Measurements from ENCODE around the gene TRAPPC11.
"Not testable (repeated sequence)": the region's sequence is repeated elsewhere in the genome, so short reads cannot be mapped to it uniquely, and the experiment has no call there.

Gene TRAPPC11

DNA sequence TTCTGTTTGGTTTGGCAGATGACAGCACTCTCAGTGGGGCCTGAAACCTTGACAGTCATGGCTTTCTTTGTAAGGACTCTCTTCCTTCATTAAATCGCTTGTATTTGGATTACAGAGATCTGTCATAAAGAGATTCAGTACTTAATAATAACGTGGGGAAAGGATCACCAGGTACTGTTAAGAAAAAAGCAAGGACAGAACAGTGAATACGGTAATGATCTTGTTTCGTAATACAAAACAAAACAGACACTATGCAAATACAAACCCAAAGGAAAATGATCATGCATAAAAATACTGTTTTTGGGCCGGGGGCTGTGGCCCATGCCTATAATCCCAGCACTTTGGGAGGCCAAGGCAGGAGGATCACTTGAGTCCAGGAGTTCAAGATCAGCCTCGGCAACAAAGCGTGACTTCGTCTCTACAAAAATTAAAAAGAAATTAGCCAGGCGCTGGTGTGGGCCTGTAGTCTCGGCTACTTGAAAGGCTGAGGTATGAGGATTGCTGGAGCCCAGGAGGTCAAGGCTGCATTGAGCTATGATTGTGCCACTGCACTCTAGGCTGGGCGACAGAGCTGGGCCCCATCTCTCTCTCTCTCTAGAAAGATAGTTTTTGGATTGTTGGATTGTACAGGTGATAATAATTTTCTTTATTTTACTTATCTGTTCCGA, 64.6 kb downstream of the TRAPPC11 start:
- no peaks in the 10 kb centered on the region for H3K27me3 ChIP-seq (ENCODE audit: control insufficient read depth in 1 of 2, insufficient read depth in 2 of 2, low read length in 2 of 2)
- peak overlapping the region in 1 of 2 donors; percentile 41 for H3K4me3 ChIP-seq (ENCODE audit: low read depth in 1 of 2, low read length in 2 of 2)
- no peak overlapping the region for H3K27ac ChIP-seq (ENCODE audit: low read depth, low read length)
- no peak overlapping the region for H3K9ac ChIP-seq (ENCODE audit: low read length)
- H3K9me3 ChIP-seq (ENCODE audit: low read length): no peaks in the 10 kb centered on the region
- H3K36me3 ChIP-seq (ENCODE audit: insufficient read depth, low read length): no peaks in the 10 kb centered on the region
- H3K4me1 ChIP-seq (ENCODE audit: insufficient read depth, low read length): no peaks in the 10 kb centered on the region

DNA sequence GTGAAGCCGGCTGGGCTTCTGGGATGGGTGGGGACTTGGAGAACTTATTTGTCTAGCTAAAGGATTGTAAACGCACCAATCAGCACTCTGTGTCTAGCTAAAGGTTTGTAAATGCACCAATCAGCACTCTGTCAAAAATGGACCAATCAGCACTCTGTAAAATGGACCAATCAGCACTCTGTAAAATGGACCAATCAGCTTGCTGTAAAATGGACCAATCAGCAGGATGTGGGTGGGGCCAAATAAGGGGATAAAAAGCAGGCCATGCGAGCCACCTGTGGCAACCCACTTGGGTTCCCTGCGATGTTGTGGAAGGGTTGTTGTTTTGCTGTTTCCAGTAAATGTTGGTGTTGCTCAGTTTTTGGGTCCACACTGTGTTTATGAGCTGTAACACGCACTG, 66.5 kb downstream of the TRAPPC11 start:
- H3K4me3 ChIP-seq (ENCODE audit: low read depth in 1 of 2, low read length in 2 of 2); H3K27ac ChIP-seq (ENCODE audit: low read depth, low read length); H3K9me3 ChIP-seq (ENCODE audit: low read length); H3K9ac ChIP-seq (ENCODE audit: low read length); H3K27me3 ChIP-seq (ENCODE audit: control insufficient read depth in 1 of 2, insufficient read depth in 2 of 2, low read length in 2 of 2); H3K36me3 ChIP-seq (ENCODE audit: insufficient read depth, low read length); H3K4me1 ChIP-seq (ENCODE audit: insufficient read depth, low read length): not testable (repeated sequence)

DNA sequence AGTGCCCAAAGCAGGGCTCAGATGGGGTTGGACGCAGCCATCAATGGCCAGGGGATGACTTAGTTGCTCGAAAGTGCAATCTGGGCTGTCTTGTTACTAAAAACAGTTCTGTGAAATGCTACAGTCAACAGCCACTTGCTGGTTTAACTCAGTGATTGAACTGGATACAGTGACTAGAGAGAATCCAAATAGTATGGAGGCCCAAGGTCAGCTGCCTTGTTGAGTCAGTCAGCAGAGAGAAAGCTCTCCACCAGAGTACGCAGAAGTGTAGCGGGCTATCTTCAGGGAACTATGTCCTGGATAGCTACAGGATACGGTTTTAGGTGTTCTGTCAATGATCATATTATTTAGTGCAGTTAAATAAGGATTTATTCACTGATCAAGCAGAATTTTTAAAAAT, 68.4 kb downstream of the TRAPPC11 start:
- Histone ChIP-seq H3K9me3 (ENCODE audit: low read length) (no peaks in the 10 kb centered on the region), H3K9ac (ENCODE audit: low read length) (no peak overlapping the region), H3K36me3 (ENCODE audit: insufficient read depth, low read length) (no peaks in the 10 kb centered on the region), H3K4me1 (ENCODE audit: insufficient read depth, low read length) (no peaks in the 10 kb centered on the region), H3K4me3 (ENCODE audit: low read depth in 1 of 2, low read length in 2 of 2) (no peak overlapping the region), H3K27me3 (ENCODE audit: control insufficient read depth in 1 of 2, insufficient read depth in 2 of 2, low read length in 2 of 2) (no peaks in the 10 kb centered on the region), H3K27ac (ENCODE audit: low read depth, low read length) (no peak overlapping the region)

DNA sequence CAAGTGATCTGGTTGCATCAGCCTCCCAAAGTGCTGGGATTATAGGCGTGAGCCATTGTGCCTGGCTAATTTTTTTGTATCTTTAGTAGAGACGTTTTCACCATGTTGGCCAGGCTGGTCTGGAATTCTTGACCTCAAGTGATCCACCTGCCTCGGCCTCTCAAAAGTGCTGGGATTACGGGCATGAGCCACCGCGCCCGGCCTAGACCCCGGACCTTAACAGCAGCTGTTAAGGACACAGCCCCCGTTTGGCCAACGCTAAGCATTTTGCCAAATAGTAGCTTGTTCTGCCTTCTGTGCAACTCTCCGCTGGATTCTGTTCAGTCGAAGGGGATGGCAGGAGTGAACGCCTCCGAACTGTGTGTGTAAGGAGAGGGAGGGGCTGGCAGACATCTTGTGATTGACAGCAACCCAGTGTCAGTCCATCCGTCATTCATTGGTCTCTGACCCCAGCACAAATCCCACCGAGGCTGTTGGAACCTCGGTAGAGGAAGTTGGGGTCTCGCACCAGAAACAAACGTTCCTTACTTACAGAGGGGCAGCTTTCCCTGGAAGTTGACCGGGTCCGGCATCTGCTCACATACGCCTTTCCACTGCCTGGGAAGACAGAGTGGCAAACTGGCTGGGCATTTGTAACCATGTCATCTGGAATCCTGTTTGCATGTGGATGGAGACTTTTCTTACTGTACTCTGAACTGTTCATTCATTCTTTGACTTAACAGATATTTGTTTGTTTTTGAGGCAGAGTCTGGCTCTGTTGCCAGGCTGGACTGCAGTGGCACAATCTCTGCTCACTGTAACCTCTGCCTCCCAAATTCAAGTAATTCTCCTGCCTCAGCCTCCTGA, 69.4 kb downstream of the TRAPPC11 start:
- Histone ChIP-seq H3K9ac (ENCODE audit: low read length) (no peak overlapping the region), H3K27ac (ENCODE audit: low read depth, low read length) (no peak overlapping the region), H3K4me1 (ENCODE audit: insufficient read depth, low read length) (no peaks in the 10 kb centered on the region), H3K27me3 (ENCODE audit: control insufficient read depth in 1 of 2, insufficient read depth in 2 of 2, low read length in 2 of 2) (no peaks in the 10 kb centered on the region), H3K4me3 (ENCODE audit: low read depth in 1 of 2, low read length in 2 of 2) (no peak overlapping the region), H3K36me3 (ENCODE audit: insufficient read depth, low read length) (no peaks in the 10 kb centered on the region), H3K9me3 (ENCODE audit: low read length) (no peaks in the 10 kb centered on the region)

DNA sequence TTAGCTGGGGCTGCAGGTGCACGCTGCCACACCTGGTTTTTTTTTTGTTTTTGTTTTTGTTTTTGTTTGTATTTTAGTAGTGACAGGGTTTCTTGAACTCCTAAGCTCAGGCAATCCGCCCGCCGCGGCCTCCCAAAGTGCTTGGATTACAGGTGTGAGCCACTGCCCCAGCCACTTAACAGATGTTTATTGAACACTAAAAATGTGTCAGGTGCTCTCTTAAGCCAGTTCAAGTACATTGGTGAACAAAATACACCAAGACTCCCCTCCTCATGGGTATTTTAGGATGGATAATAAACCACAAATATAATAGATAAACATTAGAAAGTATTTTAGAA, 69.9 kb downstream of the TRAPPC11 start:
- Histone ChIP-seq H3K36me3 (ENCODE audit: insufficient read depth, low read length) (no peaks in the 10 kb centered on the region), H3K4me1 (ENCODE audit: insufficient read depth, low read length) (no peaks in the 10 kb centered on the region), H3K27me3 (ENCODE audit: control insufficient read depth in 1 of 2, insufficient read depth in 2 of 2, low read length in 2 of 2) (no peaks in the 10 kb centered on the region), H3K9me3 (ENCODE audit: low read length) (no peaks in the 10 kb centered on the region), H3K9ac (ENCODE audit: low read length) (no peak overlapping the region), H3K4me3 (ENCODE audit: low read depth in 1 of 2, low read length in 2 of 2) (no peak overlapping the region), H3K27ac (ENCODE audit: low read depth, low read length) (no peak overlapping the region)

DNA sequence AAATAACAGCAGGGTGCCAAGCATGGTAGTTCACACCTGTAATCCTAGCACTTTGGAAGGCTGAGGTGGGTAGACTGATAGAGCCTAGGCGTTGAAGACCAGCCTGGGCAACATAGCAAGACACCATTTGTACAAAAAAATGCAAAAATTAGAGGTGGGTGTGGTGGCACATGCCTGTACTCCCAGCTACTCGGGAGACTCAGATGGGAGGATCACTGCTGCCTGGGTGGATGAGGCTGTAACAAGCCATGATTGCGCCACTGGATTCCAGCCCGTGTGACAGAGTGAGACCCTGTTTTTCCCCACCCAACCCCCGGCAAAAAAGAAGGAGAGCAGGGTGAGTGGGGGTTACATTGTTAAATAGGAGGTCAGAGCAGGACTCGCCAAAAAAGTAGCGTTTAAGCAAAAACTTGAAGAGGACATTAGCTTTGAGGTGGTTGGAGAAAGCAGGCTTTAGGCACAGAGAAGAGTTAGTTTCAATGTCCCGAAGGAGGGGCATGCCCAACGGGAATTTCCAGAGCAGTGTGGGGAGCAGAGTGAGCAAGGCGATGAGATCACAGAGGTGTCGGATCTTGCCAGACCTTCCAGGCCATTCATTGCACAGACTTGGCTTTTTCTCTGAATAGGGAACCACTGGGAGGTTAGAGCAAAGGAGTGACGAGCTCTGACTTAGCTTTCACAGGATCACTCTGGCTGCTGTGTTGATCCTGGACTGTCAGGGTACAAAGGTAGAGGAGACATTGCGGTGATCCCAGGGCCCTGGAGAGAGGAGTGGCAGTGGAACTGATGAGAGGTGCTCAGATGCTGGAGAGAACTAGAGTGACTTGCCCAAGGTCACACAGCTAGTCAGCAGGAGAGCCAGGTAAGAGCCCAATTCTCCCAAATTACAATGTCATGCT, 70.6 kb downstream of the TRAPPC11 start:
- Histone ChIP-seq H3K27ac (ENCODE audit: low read depth, low read length) (no peak overlapping the region), H3K9me3 (ENCODE audit: low read length) (no peaks in the 10 kb centered on the region)

DNA sequence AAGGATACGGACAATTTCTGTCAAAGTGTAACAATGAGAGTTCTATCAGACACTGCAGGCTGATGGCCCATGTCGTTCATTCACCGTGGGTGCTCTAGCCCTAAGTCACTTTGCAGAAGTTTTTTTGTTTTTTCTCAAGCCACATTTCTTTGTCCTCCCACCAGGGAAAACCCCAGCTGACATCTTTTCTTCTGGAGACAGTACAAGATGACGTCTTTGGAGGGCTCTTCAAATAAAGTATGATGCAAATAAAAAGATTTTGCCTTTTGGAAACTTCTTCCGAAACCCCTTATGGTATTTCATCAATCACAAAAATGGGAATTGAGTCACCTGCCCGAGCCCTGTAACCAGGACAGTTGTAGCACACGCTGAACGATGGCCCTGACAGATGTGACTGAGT, 73.2 kb downstream of the TRAPPC11 start:
- H3K4me1 ChIP-seq (ENCODE audit: insufficient read depth, low read length): no peaks in the 10 kb centered on the region
- no peak overlapping the region for H3K27ac ChIP-seq (ENCODE audit: low read depth, low read length)
- H3K9ac ChIP-seq (ENCODE audit: low read length): no peak overlapping the region
- no peaks in the 10 kb centered on the region for H3K27me3 ChIP-seq (ENCODE audit: control insufficient read depth in 1 of 2, insufficient read depth in 2 of 2, low read length in 2 of 2)
- no peak overlapping the region for H3K4me3 ChIP-seq (ENCODE audit: low read depth in 1 of 2, low read length in 2 of 2)
- H3K36me3 ChIP-seq (ENCODE audit: insufficient read depth, low read length): no peaks in the 10 kb centered on the region
- no peaks in the 10 kb centered on the region for H3K9me3 ChIP-seq (ENCODE audit: low read length)

More for the DNA sequence above, 70.6 kb downstream of the TRAPPC11 start:
- H3K4me1 ChIP-seq (ENCODE audit: insufficient read depth, low read length): no peaks in the 10 kb centered on the region
- no peaks in the 10 kb centered on the region for H3K27me3 ChIP-seq (ENCODE audit: control insufficient read depth in 1 of 2, insufficient read depth in 2 of 2, low read length in 2 of 2)
- H3K4me3 ChIP-seq (ENCODE audit: low read depth in 1 of 2, low read length in 2 of 2): no peak overlapping the region
- no peak overlapping the region for H3K9ac ChIP-seq (ENCODE audit: low read length)
- H3K36me3 ChIP-seq (ENCODE audit: insufficient read depth, low read length): no peaks in the 10 kb centered on the region

DNA sequence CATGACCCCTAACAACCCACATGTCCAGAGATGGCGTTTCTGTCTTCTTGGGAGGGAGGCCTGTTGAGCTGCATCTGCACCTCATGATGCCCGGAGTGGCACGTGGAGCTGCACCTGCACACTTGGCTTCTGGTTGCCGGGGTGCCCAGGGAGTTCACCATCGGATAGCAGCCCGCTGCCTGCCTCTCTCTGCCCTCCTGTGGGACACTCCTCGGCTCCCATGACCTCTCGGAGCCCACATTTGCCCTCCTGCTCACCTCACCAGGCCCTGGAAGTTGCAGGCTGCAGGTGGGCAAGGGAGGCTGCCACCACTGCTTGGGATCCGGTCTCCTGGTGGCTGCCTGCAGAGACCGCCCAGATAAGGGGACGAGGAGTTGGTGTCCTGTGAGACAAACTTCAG, 74.1 kb downstream of the TRAPPC11 start:
- Histone ChIP-seq H3K27ac (ENCODE audit: low read depth, low read length) (no peak overlapping the region), H3K27me3 (ENCODE audit: control insufficient read depth in 1 of 2, insufficient read depth in 2 of 2, low read length in 2 of 2) (no peaks in the 10 kb centered on the region), H3K9me3 (ENCODE audit: low read length) (no peaks in the 10 kb centered on the region), H3K4me3 (ENCODE audit: low read depth in 1 of 2, low read length in 2 of 2) (no peak overlapping the region), H3K4me1 (ENCODE audit: insufficient read depth, low read length) (no peaks in the 10 kb centered on the region), H3K36me3 (ENCODE audit: insufficient read depth, low read length) (no peaks in the 10 kb centered on the region), H3K9ac (ENCODE audit: low read length) (no peak overlapping the region)

DNA sequence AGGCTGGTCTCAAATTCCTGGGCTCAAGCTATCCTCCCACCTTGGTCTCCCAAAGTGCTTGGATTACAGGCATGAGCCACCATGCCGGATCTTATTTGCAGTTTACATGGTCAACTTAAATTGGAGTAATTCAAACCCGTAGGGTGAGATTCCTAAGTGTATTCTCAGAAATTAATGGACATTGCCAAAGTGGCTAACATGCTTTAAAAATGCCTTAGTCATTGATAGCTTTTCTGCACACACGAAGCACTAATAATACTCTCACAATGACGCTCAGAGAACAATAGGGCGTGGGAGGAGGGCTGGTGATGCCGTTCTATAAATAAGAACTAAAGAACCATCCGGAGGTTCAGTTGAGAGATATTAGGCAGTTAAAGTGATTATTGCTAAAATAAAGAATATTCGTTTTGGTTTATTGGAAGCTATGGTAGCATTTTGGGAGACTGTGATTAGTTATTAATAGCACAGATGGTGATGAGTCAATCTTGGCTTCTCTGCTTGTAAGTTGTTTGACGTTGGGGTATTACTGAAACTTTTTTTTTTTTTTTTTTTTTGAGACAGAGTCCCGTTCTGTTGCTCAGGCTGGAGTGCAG, 79.1 kb downstream of the TRAPPC11 start:
- H3K27ac ChIP-seq (ENCODE audit: low read depth, low read length): no peak overlapping the region

DNA sequence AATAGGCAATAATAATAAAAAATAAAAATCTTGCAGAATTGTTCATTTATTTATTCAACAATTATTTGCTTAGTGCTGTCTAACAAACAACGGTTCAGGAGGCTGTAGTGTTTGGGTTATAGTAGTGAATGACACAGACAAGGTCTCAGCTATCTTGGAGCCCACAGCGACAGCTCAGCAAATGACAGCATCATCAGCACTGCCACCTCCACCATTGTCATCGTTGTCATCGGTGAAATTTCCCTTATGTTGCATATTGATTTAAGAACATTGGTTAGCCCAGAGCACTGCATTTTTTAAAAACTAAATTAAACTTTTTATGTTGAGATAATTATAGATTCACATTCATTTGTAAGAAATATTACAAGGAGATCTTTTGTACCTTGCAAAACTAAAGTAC, 79.9 kb downstream of the TRAPPC11 start:
- no peaks in the 10 kb centered on the region for H3K9me3 ChIP-seq (ENCODE audit: low read length)
- no peaks in the 10 kb centered on the region for H3K4me1 ChIP-seq (ENCODE audit: insufficient read depth, low read length)
- H3K36me3 ChIP-seq (ENCODE audit: insufficient read depth, low read length): no peaks in the 10 kb centered on the region
- no peak overlapping the region for H3K27ac ChIP-seq (ENCODE audit: low read depth, low read length)
- no peak overlapping the region for H3K9ac ChIP-seq (ENCODE audit: low read length)
- no peak overlapping the region for H3K4me3 ChIP-seq (ENCODE audit: low read depth in 1 of 2, low read length in 2 of 2)
- H3K27me3 ChIP-seq (ENCODE audit: control insufficient read depth in 1 of 2, insufficient read depth in 2 of 2, low read length in 2 of 2): no peaks in the 10 kb centered on the region

More for the DNA sequence above, 79.1 kb downstream of the TRAPPC11 start:
- no peak overlapping the region for H3K4me3 ChIP-seq (ENCODE audit: low read depth in 1 of 2, low read length in 2 of 2)
- H3K9ac ChIP-seq (ENCODE audit: low read length): no peak overlapping the region
- H3K36me3 ChIP-seq (ENCODE audit: insufficient read depth, low read length): no peaks in the 10 kb centered on the region
- no peaks in the 10 kb centered on the region for H3K27me3 ChIP-seq (ENCODE audit: control insufficient read depth in 1 of 2, insufficient read depth in 2 of 2, low read length in 2 of 2)
- no peaks in the 10 kb centered on the region for H3K9me3 ChIP-seq (ENCODE audit: low read length)
- no peaks in the 10 kb centered on the region for H3K4me1 ChIP-seq (ENCODE audit: insufficient read depth, low read length)

Data from muscle layer of colon (tissue), 2 donors.